Stimulated activated CD8-positive, alpha-beta memory T cell treated with anti-CD3 and anti-CD28 coated beads, Interleukin-4, amount 100 ng/mL, for 1 hour (primary cell): ENCODE measurements around the gene RNF128.

Source experiments
- DNase-seq, 2 donors: peaks; one replicate each; pipeline ENCODE4 v3.0.0-alpha.2; 2020; ENCODE audit warnings: low read depth in 2 of 2, low spot score in 1 of 2

RNF128 gene

DNA sequence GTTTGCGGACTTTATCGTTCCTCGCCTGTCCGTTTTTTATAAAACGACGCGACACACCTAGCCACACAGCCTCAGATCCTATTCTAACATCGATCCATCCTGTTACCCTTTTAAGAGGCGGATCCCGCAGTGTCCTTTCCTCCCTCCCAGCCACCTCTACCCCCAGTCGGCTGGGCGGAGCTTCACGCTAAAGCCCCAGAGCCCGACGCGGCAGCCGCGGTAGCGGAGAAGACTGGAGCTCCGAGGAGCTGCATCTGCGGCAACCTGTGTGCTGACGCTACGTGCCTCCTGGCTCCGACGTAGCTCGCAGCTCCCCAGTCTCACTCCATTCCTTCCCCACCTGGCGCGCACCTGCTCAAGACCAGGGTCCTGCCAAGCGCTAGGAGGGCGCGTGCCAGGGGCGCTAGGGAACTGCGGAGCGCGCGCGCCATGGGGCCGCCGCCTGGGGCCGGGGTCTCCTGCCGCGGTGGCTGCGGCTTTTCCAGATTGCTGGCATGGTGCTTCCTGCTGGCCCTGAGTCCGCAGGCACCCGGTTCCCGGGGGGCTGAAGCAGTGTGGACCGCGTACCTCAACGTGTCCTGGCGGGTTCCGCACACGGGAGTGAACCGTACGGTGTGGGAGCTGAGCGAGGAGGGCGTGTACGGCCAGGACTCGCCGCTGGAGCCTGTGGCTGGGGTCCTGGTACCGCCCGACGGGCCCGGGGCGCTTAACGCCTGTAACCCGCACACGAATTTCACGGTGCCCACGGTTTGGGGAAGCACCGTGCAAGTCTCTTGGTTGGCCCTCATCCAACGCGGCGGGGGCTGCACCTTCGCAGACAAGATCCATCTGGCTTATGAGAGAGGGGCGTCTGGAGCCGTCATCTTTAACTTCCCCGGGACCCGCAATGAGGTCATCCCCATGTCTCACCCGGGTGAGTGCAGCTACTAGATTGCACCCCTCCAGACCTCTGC is at the start of gene RNF128:
Gene RNF128, plus strand, starts transcription at position 217 of the 953 bp plus-strand sequence. Its CDS starts 213 bp downstream, at position 430.
- DNase-seq = no peak

GRCh38 chrX:106680716-106681115 is 45.8 kb upstream of the RNF128 start:
- no peak for DNase-seq

- no peak for DNase-seq
Observed at GRCh38 chrX:106684207-106684606, 42.3 kb upstream of the RNF128 start.

DNA sequence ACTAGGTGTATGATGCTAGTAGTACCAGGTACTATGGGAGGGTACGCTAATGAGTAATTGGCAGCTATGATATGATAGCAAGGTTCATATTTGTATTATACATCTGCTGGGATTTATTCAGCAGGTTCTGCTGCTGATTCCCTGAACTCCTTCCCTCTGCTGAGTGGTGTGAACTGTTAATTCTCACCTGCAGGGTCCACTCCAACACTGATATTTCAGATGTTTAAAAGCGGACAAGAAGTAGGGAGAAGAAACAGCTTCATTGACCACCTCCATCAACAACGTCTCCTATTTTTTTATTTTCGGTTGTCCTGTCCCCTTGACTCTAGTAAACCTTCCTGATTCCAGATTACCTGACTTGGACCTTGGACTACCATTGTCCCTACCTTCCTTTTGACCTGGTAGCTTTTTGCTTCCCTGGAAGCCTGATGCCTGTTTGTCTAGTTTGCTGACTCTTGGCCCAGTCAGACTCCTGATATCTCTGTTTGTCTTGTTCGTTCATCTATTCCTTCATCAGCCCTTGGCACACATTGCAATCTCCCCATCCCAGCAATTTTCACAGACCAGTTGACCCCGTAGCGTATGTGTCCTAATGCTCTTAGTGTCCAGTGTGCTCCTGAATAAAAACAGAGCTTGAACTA is 34.0 kb upstream of the RNF128 start:
- DNase-seq = no peak

GRCh38 chrX:106696502-106696901 is 30.0 kb upstream of the RNF128 start:
- no peak for DNase-seq

DNA sequence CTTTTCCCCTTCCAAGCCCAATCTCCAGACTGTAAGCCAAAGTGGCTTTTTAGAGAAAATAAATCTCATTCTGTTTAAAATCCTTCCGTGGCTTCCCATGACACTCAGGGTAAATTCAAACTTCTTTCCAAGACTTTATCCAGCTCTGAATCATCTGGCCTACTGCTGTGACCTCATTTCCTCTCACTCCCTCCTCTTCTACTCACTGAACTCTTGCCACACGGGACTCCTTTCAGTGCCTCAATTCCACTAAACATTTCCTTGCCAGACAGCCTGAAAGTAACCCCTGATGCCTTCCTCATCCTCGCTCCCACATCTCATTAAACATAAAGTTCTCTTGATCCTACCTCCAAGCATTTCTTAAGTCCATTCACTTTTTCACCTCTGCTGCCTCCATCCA is 27.8 kb upstream of the RNF128 start:
- DNase-seq = no peak

DNA sequence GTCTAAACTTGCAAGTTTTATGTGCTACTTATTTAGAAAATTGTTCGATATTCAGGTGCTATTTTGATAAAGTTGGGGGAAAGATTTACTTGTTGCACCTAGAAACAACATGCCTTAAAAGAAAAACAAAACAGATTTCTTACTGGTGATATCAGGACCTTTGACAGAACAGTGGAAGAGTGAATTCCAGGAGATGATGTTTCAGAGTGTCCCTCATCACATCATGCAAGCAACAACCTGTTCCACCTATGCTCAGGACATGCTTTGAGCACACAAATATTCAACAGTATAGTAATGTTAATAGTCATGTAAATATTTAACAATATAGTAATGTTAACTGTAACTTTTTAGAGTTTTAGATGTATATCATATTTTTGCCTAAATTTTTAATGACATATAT is 23.9 kb upstream of the RNF128 start:
- no peak for DNase-seq

GRCh38 chrX:106706466-106706865 is 20.0 kb upstream of the RNF128 start:
- DNase-seq = no peak

DNA sequence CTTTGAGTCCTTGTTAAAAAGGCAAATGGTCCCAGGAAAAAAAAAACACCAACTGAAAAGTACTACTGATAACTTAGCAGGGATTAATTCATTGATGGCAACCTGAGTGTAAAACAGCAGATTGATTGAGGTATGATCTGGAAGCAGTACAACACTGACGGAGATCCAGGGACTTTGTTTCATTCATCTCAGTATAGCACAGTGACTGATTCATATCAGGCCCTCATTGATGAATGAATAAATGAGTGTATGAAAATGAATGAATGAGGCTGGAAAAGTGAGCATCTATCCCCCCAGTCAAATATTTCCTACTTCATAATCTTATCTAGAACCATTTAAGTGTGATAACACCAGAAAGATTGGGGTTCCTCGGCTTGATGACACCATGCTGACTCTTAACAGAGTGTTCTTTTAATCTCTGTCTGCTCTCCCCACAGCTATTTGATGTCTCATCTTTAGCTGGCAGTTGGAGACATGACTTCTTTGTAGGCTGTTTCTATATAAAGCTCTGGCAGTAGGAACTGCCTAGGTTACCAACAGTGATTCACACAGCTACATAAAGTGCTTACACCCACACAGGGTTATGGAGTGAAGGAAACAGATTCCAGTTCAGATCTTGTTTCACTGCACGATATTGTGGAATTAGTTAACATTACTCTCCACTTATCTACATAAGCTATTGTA is 18.6 kb upstream of the RNF128 start:
- DNase-seq = no peak

GRCh38 chrX:106710771-106711170 is 15.7 kb upstream of the RNF128 start:
- DNase-seq = no peak

GRCh38 chrX:106711375-106711774 is 15.1 kb upstream of the RNF128 start:
- no peak for DNase-seq

DNA sequence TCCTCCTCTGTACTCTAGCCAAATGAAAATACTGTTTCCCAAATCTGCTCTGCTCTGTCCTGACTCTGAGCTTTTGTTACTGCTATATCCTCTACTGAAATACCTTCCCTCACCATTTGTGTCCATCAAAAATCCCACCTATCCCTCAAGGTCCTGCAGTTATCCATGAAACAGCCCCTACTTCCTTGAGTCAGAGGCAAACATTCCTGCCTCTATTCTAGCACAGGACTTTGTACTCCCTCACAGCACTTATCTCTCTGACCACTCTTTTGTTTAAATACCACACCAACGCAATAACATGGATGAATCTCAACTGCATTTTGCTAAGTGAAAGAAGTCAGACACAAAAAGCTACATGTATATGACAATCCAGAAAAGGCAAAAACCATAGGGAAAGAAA is 10.5 kb upstream of the RNF128 start:
- DNase-seq = no peak

DNA sequence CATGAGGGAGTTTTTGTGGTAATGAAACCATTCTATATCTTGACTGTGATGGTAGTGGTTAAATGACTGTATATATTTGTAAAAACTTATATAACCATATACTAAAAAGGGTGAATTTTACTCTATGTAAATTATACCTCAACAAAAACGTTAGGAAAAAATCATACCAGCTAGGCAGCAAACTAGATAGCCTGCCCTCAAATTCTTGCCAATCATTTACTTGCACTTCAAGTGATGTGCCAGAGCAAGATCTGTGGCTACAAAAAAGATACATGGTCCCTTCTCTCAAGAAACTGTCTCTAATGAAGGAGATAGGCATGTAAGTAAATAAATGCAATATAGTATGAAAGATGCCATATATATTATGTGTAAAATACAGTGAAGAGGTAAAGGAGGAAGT is 10.0 kb upstream of the RNF128 start:
- DNase-seq = no peak

DNA sequence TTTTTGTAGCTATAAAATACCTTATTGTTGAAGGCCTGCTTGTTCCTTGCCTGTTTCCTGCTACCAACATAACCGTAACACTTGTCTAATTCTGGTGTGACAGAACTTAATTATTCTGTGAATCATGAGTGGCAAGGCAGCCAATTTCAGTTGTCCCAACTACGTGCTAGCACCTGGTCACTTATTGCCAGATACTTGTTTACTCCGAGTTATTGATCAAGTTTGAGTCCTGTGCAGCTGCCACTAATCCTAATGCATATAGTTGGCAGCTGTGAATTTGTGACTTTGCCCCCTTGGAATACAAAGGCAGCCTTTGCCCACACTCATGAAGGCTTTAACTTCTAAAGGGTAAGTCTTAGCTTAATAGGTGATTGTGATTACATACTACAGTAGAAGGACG is 7.8 kb upstream of the RNF128 start:
- DNase-seq = no peak

GRCh38 chrX:106725931-106726330 is 570 bp upstream of the RNF128 start:
- no peak for DNase-seq

DNA sequence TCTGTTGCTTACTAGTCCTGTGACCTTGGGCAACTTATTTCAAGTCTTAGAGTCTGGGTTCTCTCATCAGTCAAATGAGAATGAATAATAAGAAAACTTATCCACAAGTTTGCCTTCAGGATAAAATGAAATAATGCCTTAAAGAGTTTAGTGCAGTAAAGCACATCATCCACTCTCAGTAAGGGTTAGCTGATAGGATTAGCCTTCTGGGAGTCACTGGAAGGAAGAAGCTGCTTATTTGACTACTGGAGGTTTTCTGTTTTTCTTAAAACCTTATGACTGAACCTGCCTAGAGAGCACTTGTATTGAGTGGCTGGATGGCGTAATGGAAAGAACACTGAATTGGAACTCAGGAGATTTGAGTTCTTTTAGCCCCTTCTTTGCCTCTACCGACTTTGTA is 1.8 kb downstream of the RNF128 start:
- DNase-seq = no peak

- DNase-seq = no peak
Observed at GRCh38 chrX:106730401-106730800, 3.9 kb downstream of the RNF128 start.

DNA sequence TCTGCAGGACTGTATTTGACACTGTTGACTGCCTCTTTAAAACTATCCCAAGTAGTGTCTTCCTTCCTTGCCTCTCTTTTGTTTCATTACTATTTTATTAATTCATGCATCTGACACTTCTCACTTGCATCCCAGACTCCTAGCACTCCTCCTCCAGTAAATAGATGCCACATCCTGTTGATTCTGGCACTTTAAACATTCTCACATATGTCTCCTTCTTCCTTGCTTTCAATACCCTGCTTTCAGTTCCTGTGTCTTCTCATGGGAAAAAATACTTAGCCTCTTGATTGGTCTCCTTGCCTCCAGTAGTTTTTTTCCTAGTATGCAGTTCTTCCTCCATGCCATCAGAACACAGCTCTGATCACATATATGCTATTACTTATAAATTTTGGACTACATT is 5.1 kb downstream of the RNF128 start:
- no peak for DNase-seq

GRCh38 chrX:106734827-106735226 is 8.3 kb downstream of the RNF128 start:
- DNase-seq = no peak

DNA sequence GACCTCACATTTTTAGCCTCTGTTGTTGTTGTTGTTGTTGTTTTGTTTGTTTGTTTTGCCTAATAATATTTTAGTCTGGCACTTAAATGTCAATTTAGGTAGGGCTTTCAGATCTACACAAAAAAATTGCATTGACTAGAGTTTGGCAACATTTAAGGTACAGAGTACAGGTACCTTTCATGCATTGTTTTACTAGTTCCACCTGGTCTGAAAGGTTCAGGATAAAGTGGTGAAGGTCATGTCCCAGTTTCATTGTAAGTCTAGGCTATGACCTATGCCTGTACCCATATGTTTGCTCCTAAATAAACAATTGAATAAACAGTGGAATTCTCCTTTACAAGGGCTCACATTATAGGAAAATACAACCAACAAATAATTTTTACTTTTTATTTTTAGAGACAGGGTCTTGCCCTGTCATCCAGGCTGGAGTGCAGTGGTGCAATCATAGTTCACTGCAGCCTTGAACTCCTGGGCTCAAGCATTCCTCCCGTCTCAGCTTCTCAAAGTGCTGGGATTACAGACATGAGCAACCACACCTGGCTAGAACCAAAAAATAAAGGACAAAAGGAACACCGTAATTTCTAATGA is 13.8 kb downstream of the RNF128 start:
- DNase-seq = no peak

- DNase-seq = no peak
Observed at GRCh38 chrX:106742193-106742592, 15.7 kb downstream of the RNF128 start.

DNA sequence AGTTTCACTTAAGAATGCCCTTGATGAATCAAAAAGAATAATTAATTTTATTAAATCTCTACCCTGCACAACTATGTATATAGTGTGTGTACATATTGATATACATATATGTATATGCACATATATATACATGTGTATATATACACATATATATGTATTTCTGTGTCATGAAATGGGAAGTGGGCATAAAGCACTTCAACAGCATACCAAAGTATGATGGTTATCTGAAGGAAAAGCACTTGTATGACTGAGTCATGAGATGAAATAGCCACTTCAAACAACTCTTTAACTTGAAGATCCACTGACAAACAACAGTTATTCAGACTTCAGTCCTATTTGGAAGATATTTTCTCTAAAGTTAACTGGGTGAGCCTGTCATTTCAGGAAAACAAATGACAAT is 16.3 kb downstream of the RNF128 start:
- no peak for DNase-seq
